H1 (cell line): ENCODE measurements around the gene SLC12A4.

Experiments used
- EZH2 ChIP-seq: fragments of 200-600 bp; sonication (generic); IDR thresholded peaks from 2 replicates; pipeline ENCODE4 v1.7.1; 2012; ENCODE audit warnings: low read depth, mild to moderate bottlenecking, moderate library complexity, low read length, inconsistent platforms; ENCODE audit not compliant: severe bottlenecking
- TF ChIP-seq, protein P1 (sequence below), 3 experiments: IDR thresholded peaks; 1 replicate in 2 of 3; 2 replicates in 1 of 3; pipeline versions ENCODE4 v1.5.1 to v1.6.1; 2011; ENCODE audit warnings: low read length in 3 of 3, mild to moderate bottlenecking in 3 of 3, inconsistent platforms in 2 of 3, low read depth in 1 of 3, moderate library complexity in 1 of 3; ENCODE audit not compliant: insufficient read depth in 1 of 3; ENCODE audit errors: control extremely low read depth in 1 of 3

DNA sequence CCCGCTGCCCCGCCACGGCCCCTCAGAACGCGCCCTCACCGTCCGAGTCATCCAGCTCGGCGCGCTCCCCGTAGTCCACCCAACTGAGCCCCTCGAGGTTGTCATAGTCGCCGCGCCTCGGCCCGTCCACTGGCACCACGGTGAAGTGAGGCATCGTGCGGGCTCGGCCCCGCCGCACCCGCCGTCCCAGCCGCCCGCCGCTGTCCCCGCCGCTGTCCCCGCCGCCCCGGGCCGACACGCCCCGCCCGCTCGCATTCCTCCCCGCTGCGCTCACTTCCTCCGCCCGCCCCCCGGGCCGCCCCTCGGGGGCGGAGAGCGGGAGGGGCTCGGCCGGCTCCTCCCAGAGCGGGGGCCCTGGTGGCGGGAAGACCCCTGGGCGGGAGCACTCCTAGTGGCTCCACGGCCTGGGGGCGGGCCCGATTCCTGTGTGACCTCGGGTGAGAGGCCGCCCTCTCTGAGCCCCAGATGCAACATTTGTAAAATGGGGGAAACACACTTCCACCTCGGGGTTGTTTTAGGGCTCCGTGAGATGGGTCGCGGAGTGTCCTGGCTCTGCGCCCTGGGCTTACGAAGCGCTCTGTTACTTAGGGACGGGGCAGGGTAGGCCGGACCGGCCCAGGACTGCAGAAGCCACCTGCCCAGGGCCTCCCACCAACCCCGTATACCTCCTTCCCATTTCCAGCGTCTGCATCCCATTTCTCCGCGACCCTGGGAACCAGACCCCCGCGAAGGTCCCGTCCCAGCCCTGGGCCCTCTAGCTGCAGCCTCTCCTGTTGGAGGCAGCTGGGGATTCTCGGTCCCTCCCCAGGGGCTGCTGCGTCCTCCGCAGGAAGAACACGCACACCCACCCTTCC, at the start of gene SLC12A4:
- TF ChIP-seq, protein P1, sequence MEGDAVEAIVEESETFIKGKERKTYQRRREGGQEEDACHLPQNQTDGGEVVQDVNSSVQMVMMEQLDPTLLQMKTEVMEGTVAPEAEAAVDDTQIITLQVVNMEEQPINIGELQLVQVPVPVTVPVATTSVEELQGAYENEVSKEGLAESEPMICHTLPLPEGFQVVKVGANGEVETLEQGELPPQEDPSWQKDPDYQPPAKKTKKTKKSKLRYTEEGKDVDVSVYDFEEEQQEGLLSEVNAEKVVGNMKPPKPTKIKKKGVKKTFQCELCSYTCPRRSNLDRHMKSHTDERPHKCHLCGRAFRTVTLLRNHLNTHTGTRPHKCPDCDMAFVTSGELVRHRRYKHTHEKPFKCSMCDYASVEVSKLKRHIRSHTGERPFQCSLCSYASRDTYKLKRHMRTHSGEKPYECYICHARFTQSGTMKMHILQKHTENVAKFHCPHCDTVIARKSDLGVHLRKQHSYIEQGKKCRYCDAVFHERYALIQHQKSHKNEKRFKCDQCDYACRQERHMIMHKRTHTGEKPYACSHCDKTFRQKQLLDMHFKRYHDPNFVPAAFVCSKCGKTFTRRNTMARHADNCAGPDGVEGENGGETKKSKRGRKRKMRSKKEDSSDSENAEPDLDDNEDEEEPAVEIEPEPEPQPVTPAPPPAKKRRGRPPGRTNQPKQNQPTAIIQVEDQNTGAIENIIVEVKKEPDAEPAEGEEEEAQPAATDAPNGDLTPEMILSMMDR (IDR thresholded peaks at IDR 0.05; ENCODE audit: control extremely low read depth in 1 of 3, insufficient read depth in 1 of 3, low read depth in 1 of 3, low read length in 3 of 3) = no peak
- no peak for TF ChIP-seq EZH2
